ENCODE measurements around the gene ADM.

ADM gene

DNA sequence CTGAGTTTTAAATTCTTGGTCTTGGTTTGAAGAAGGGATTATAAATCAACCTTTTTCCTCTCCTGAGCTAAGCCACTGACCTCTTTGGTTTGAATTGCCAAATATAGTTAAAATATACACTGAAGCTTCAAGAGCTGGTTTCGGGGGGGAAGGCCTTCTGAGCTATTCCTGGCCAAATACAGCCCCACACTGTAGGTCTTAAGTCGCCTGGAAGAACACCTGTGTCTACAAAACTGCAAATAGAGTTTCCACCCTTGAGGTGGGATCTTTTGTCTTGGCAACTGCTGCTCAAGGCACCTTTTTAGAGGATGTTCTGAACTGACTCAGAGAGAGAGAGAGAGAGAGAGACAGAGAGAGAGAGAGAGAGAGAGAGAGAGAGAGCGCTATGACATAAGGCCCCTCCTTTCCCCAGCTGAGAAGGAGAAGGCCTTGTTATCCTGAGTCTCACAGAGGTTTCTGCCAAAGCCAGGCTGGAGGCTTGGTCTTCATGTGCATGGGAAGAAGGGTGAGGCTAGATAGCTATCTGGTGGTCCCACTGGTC lies 5.5 kb downstream of the ADM start:
- DNase-seq: no peak

- no peak for DNase-seq
Measured at GRCh38 chr11:10311802-10312201, 6.9 kb downstream of the ADM start.

DNA sequence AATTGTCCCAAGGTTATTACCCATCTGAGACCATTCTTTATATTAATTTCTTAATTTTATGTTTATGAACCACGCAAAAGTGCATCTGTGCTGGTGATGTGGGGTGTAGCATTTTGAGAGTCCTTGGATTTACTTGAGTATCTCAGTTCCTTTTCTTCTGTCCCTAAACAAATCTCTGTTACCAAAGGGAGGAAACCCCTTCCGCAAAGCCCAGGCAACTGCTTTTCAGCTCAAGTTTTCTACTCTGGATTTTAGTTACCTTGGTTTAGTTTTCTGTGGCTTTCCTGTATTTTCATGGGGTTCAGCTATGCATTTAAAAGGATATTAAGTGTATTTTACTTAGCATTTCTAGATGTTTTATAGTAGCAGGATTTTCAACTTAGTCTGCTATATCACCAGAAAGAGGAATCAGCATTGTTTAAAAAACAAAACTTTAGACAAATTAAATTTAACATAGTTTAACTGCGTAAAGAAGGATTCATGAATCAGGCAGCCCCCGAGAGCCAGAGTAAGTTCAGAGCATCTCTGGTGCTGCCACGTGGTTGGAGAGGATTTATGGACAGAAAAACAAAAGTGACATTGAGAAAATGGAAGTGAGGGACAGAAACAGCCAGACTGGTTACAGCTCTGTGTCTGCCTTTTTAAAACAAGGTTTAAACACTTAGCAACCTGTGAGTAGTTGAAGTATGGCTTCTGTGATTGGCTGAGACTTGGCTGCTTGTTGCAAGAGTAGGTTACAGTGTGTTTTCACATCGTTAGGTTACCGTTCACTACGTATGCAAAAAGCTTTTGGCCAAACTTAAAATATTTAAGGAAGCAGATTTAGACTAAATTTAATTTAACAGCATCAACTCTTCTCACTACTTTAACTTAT lies 9.6 kb downstream of the ADM start:
- DNase-seq: no peak

- DNase-seq: no peak
Measured at GRCh38 chr11:10315083-10315482, 10.2 kb downstream of the ADM start.

DNA sequence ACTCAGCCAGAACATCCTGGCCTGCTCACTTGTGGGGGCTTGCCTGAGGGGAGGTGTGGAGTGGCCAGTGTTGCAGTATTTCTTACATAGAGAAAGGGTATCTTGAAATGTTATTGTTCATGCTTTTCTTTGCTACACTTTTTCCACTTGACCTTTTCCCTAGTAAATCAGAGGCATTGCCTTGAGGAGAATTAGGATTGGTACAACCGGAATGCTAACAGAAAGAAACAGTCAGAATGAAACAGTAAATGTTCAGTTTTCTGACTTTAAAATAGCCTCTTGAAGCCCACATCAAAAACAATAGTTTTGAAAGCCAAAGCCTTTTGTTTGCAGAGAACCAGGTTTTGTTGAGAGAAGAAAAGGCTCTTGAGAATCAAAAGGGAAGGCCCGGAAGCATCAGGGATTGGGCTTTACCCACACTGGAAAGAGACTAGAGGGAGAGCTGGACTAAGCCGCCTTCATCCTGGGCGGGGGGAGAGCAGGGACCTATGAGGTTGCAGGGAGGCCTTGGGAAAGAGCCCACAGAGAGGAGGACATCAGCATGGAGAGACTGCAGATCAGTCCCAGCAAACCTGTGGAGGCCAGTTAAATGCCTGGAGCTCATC lies 12.4 kb downstream of the ADM start:
- no peak for DNase-seq

DNA sequence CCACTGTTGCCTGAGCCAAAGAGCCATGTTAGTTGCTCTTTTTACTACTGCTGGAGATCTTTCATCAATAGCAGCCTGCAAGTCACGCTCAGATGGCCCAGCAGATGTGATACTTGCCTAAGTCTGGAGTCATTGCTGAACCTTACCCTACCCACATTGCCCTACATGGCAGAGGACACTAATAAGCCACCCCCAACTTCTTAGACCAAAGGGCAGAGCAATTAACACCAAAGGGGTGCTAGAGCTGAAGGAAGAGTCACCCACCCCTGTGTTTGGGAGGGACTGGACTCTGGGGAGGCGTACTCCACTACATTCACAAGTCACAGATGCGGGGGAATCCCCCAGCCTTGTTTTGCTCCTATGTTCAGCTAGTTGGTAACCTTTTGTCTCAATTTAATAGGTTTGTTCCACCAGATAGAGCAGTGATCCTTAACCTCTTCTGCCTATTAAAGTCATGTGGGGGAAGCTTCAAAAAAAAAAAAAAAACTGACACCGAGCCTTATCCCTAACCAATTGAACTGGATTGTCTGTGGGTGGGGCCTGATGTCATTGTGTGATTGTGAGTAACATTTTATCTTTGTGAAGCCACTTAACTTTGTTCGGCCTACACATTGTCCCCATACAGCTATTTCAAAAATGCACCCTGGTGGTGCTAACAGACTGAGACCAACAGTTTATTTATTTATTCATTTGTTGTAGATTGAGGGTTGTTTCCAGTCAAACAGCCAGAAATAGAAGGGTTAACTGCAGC lies 13.1 kb downstream of the ADM start:
- no peak for DNase-seq

- DNase-seq: no peak
Measured at GRCh38 chr11:10318527-10318802, 13.6 kb downstream of the ADM start.

DNA sequence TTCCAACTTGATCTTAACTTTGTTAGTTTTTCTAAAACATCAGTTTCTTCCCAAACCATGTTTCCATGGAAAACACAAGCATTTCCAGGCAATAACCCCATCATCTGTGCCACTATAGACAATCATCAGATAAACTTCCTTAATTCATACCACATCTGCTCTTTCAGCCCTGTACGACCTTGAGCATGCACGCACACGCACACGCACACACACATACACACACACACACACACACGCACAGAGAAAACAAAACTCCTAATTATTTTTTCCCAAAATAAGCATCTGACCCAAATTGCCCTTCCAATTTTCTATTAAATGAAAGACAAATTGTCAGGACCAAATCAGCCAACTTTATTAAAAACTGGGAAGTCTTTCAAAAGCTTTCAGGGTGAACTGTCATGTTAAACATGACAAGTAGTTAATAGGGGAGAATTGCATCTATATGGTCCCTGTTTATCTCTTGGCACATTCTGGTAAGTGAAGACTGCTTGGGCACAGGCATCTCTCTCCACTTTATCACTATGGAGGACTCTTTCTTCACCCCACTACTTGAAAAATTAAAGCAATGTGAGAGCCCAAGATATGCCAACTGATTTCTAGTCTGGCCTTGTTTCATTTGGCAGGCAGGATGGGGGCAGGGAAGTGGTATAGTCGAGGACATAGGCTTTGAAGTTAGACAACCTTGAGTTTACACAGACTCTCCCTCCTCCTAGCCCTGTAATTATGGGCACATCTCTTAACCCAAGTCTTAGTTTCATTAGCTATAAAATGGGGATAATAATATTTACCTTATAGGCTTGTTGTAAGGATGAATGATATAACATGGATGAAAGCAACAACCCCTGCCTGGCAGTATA lies 15.1 kb downstream of the ADM start:
- DNase-seq: no peak

DNA sequence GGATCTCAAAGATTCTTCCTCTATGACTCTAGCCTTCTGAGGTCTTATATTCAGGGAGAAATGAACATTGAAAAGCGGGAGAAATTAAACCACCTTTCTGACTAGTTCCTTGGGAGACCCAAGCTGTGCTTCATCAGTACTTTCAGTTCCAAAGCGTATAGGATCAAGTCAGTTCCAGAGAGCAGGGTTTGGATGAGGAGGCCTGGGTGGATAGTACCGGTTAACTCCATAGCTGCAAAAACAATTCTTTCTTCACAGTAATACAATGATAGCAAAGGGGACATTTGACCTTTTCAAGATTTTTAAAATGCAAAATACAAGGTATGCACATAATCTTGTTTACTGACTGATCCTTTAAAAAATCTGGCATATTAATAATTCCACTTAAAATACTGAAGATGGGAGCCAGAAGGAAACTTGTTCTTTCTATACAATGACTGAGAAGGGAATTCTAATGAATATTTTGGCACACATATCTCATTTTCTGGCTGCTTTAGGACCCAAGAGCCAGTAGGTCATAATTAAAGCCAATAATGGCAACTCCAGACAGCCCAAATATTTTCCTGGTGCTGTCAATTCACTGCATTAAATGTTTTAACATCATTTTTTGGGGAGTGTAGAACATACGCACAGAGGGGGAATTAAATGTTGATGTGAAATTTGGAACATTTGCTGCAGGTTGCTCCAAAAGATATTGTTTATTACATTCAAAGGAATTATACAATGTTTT lies 16.0 kb downstream of the ADM start:
- DNase-seq: no peak

DNA sequence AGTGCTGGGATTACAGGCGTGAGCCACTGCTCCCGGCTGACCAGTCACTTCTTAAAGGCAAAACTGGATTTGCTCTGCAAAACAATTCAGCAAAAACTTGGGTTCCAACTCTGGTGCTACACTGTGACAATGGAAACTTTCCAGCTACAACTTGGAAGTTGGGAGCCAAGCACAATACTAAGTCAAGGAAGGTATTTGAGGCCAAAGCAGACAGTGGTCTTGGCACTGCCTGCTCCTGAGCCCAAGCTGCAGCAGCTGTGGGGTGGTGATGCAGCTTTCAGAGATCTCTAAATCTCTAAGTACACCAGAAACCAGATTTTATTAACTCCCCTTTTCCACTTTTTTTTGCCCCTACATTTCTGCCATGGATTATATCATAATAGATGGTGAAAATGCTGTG lies 17.5 kb downstream of the ADM start:
- DNase-seq: no peak

GRCh38 chr11:10322830-10323792 lies 18.2 kb downstream of the ADM start:
- DNase-seq: peak; percentile 52

DNA sequence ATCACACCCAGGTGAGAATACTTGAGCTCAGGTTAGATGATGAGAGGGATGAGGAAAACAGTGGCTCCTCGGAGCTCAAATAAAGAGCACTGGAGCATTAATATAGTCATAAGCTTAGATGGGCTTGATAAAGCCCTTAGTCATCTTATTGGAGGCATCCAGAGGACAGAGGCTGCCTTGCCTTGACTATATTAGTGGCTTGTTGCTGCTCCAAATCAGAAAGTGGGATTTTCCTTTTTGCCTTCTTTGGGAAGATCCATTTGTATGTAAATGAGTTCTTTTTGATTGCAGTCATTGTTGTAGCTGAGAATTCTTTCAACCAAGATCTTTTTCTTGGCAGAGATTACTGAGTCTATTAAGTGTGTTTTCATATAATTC lies 18.9 kb downstream of the ADM start:
- no peak for DNase-seq

DNA sequence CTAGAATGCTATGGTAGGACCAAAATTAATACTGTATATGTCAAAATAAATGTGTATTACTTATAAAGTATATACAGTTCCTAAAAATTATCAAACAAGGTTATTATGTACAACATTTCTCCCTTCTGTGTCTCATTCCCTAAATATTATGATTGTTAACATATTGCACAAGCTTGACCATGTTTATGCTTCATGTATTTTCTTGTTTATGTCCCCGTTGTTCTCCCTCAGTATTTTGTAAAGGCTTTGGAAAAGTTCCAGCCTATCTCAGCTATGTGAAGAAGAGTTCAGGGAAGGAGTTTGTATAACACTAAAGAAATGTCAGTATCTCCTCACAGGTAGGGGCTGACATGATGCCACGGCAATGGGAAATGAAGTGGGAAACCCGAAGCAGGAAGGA lies 19.6 kb downstream of the ADM start:
- no peak for DNase-seq

GRCh38 chr11:10325277-10326011 lies 20.6 kb downstream of the ADM start:
- no peak for DNase-seq

DNA sequence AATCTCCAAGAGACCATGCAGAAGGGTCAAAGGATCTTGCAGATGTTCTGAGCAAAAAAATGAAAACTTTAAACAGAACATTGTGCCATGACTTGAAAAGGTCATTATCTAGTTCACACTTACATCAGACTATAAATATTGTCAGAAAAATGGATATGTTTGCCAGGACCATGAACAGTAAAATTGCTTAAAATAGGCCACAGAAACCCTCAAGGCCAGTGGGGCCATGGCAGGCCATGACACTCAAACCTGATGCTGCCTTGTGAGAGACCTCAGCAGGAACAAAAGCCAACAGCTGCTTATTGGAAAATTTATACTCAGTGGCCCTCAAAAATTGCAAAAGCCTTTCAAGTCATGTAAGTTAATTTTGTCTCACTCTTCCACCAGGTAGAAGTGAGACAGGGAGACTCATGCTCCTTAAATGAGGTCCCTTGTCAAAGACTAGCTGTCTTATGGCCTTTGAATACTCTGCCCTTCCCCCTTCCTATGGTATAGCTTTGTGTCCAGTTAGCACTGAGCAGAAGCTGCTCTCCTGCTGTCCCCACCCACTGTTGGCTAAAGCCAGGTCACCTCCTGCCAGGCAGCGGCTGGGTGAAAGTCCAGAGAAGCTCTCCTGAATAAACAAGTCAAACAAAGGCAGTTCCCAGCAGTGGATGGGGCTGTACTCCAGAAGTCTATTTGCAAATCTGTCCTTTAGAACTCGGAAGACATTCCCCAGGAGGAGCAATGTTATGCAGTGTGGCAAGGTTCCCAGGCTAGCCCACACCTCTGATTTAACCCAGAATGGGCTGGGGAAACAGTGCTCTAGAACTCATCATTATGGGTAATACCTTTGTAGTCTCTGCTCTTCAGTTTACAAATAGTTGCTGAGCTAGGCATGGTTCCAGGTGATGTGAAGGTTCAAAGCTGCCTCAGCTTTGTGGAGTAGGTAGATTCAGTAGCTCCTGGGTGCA lies 21.4 kb downstream of the ADM start:
- no peak for DNase-seq

DNA sequence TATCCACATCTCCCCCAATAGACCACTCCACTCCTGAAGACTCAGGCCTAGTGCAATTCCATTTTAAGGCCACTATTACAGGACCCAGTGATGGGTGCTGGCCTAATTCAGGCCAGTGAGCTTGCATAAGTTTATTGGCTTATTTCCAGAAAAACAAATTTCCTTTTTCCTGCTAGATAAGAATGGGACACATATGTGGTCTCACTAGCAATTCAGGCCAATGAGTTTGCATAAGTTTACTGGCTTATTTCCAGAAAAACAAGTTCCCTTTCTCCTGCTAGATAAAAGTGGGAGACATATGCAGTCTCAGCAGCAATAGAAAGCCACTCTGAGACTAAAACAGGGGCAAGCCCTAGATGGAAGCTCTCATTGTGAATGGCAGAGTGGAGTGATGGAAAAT lies 22.4 kb downstream of the ADM start:
- DNase-seq: no peak

GRCh38 chr11:10328314-10329098 lies 23.6 kb downstream of the ADM start:
- no peak for DNase-seq

DNA sequence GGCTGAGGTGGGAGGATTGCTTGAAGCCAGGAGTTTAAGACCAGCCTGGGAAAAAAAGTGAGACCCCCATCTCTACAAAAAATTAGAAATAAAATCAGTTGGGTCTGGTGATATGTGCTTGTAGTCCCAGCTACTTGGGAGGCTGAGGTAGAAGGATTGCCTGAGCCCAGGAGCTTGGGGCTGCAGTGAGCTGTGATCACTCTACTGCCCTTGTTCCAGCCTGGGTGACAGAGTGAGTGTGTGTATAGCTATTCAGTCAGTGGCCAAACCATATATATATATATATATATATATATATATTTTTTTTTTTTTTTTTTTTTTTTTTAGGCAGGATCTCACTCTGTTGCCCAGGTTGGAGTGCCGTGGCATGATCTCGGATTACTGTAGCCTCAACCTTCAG lies 24.5 kb downstream of the ADM start:
- no peak for DNase-seq

Measured in activated CD8-positive, alpha-beta memory T cell treated with anti-CD3 and anti-CD28 coated beads, Interleukin-2, amount 50 U/mL, for 4 hours (primary cell).